GM18951 (cell line): ENCODE measurements around the gene PCDHGA2.
"Not testable (repeated sequence)": the region's sequence is repeated elsewhere in the genome, so short reads cannot be mapped to it uniquely, and the experiment has no call there.

Source experiments
- POLR2A ChIP-seq: IDR thresholded peaks from 4 replicates; pipeline ENCODE4 v1.6.1; 2011; ENCODE audit warnings: mild to moderate bottlenecking; ENCODE audit not compliant: insufficient read length, insufficient read depth; ENCODE audit errors: extremely low read depth
- in situ Hi-C: fragments of 300-500 bp; cut with MboI; formaldehyde crosslinking; loops from one replicate; pipeline ENCODE4 v1.12.0; 2022; ENCODE audit warnings: low sequenced_read_pairs, mixed read lengths, inconsistent platforms; ENCODE audit not compliant: unreplicated experiment

PCDHGA2 gene

DNA sequence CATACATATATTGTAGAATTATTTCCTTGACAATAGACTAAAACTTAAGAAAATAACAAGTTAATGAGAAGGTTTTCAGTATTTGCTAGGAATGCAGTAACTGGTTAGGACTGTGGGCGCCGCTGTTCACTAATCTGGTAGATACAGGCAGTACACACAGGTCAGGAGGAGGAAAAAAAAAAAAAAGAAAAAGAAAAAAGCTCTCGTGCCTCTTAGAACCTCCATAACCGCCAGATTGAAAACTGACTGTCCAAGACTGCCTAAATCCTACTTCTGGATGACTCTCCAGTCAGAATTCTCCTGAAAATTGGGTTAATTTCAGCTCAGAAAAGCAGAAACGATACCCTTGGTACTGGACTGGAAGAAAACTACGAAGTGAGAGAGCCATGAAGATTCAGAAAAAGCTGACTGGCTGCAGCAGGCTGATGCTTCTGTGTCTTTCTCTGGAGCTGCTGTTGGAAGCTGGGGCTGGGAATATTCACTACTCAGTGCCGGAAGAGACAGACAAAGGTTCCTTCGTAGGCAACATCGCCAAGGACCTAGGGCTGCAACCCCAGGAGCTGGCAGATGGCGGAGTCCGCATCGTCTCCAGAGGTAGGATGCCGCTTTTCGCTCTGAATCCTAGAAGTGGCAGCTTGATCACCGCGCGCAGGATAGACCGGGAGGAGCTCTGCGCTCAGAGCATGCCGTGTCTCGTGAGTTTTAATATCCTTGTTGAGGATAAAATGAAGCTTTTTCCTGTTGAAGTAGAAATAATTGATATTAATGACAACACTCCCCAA is 8.1 kb upstream of the PCDHGA2 start, which contains the start of gene PCDHGA1:
Gene PCDHGA1, plus strand, starts transcription at position 216 of the 782 bp plus-strand sequence.
- in situ Hi-C loops, result no loop called here
- no peak for TF ChIP-seq POLR2A

DNA sequence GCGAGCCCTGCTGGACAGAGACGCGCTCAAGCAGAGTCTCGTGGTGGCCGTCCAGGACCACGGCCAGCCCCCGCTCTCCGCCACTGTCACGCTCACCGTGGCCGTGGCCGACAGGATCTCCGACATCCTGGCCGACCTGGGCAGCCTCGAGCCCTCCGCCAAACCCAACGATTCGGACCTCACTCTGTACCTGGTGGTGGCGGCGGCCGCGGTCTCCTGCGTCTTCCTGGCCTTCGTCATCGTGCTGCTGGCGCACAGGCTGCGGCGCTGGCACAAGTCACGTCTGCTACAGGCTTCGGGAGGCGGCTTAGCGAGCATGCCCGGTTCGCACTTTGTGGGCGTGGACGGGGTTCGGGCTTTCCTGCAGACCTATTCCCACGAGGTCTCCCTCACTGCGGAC is 6.0 kb upstream of the PCDHGA2 start:
- in situ Hi-C loops, result not testable (repeated sequence)

DNA sequence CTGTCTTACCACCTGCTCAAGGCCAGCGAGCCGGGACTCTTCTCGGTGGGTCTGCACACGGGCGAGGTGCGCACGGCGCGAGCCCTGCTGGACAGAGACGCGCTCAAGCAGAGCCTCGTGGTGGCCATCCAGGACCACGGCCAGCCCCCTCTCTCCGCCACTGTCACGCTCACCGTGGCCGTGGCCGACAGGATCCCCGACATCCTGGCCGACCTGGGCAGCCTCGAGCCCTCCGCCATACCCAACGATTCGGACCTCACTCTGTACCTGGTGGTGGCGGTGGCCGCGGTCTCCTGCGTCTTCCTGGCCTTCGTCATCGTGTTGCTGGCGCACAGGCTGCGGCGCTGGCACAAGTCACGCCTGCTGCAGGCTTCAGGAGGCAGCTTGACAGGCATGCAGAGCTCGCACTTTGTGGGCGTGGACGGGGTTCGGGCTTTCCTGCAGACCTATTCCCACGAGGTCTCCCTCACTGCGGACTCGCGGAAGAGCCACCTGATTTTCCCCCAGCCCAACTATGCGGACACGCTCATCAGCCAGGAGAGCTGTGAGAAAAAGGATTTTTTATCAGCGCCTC is 2.3 kb downstream of the PCDHGA2 start:
- in situ Hi-C loops, result not testable (repeated sequence)

DNA sequence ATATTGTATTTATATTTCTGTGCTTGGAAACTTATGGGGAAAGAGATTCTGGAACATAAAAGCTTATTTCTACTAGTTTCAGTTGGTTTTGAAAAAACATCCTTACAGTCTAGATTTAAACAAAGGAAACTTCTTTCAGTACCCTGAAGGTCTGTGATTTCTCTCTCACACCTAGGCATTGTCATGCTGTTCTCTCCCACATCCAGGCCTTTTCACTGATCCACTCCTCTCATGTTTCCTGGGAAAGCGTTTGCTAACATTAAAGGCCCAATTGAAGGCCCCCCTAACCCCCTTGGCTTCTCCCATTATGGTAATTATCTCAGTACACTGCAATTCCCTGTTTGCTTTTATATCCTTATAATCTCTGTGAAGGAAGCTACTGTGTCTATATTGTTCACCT is 4.2 kb downstream of the PCDHGA2 start:
- in situ Hi-C loops, result no loop called here
- TF ChIP-seq POLR2A, result no peak

DNA sequence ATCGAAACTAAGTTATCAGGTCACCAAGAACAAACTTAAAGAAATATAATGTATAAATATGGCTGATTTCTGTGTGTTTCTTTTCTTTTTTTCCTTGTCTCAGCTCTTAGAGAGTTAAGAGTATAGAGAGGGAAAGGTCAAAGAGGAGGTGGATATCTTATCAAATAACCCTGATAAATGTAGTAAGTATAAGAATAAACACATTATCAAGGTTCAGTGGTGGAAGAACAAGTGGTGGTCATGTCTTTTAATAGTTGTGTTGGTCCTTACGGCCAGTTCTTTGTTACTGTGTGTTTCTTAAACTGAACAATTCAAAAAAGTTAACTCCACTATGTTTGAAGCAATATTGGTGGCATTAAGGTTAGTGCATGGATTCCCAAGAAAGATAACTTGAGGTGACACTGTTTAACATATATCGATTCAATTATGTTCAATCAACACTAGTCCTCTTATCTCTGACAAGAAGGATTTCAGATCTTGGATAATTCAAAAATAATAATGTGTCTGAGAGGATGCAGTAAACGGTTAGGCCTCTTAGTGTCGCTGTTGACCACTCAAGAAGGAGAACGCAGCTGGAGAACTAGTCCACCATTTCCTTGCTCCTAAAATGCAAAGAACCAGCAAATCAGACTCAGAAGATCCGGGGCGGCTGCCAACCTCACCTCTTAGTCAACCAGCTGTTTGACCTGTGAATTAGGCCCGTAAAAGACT is 4.8 kb downstream of the PCDHGA2 start, which contains the start of gene PCDHGA3:
Gene PCDHGA3, plus strand, starts transcription at position 588 of the 711 bp plus-strand sequence. CDS start 205 bp downstream, outside the sequence.
- no peak for TF ChIP-seq POLR2A
- in situ Hi-C loops, result no loop called here

DNA sequence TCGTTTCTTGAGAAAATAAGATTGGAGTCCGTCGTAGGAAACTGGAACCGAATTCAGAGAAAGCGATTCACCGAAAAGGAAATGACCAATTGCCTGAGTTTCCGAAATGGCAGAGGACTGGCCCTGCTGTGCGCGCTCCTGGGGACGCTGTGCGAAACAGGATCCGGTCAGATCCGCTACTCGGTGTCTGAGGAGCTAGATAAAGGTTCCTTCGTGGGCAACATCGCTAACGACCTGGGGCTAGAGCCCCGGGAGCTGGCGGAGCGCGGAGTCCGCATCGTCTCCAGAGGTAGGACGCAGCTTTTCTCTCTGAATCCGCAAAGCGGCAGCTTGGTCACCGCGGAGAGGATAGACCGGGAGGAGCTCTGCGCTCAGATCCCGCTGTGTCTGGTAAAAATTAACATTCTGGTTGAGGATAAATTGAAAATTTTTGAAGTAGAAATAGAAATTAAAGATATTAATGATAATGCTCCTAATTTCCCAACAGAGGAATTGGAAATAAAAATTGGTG is 5.4 kb downstream of the PCDHGA2 start:
- TF ChIP-seq POLR2A, result no peak
- in situ Hi-C loops, result no loop called here

DNA sequence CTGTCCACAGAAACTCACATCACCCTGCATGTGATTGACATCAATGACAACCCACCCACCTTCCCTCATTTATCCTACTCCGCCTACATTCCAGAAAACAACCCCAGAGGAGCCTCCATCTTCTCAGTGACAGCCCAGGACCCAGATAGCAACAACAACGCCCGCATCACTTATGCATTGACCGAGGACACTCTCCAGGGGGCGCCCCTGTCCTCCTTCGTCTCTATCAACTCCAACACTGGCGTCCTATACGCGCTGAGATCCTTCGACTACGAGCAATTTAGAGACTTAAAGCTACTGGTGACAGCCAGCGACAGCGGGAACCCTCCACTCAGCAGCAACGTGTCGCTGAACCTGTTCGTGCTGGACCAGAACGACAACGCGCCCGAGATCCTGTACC is 6.8 kb downstream of the PCDHGA2 start:
- no peak for TF ChIP-seq POLR2A
- in situ Hi-C loops, result no loop called here

DNA sequence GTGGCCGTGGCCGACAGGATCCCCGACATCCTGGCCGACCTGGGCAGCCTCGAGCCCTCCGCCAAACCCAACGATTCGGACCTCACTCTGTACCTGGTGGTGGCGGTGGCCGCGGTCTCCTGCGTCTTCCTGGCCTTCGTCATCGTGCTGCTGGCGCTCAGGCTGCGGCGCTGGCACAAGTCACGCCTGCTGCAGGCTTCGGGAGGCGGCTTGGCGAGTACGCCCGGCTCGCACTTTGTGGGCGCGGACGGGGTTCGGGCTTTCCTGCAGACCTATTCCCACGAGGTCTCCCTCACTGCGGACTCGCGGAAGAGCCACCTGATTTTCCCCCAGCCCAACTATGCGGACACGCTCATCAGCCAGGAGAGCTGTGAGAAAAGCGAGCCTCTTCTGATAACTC is 7.5 kb downstream of the PCDHGA2 start:
- in situ Hi-C loops, result not testable (repeated sequence)

DNA sequence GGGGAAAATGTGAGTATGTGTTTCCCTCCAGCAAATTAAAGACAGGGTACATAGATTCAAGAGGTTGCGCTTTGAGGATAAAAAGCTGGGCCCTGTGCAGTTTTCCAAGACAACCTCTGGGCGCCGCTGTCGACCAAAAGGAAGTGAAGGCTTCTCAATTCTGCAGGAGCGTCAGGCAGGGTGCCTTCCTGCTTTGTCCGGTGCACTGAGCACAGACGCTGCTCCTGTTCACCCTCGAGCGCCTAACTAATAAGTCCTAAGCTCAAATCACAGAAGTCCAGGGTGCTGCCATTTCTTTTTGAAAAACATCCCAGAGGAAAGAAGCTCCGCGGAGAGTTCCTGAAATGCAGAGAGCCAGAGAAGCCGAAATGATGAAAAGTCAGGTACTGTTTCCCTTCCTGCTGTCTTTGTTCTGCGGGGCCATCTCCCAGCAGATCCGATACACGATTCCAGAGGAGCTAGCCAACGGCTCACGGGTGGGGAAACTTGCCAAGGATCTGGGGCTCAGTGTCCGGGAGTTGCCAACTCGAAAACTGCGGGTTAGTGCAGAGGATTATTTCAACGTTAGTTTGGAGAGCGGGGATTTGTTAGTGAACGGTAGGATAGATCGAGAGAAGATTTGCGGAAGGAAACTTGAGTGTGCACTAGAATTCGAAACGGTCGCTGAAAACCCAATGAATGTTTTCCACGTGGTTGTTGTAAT is 11.5 kb downstream of the PCDHGA2 start, which contains the start of gene PCDHGB1:
Gene PCDHGB1, plus strand, starts transcription at position 183 of the 703 bp plus-strand sequence. Its CDS starts 162 bp downstream, at position 345.
- no peak for TF ChIP-seq POLR2A
- in situ Hi-C loops, result no loop called here

DNA sequence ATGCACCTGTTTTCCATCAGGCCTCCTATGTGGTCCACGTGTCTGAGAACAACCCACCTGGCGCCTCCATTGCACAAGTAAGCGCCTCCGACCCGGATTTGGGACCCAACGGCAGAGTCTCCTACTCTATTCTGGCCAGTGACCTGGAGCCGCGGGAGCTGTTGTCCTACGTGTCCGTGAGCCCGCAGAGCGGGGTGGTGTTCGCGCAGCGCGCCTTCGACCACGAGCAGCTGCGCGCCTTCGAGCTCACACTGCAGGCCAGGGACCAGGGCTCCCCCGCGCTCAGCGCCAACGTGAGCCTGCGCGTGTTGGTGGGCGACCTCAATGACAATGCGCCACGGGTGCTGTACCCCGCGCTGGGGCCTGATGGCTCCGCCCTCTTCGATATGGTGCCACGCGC is 13.0 kb downstream of the PCDHGA2 start:
- TF ChIP-seq POLR2A, result no peak
- in situ Hi-C loops, result no loop called here

DNA sequence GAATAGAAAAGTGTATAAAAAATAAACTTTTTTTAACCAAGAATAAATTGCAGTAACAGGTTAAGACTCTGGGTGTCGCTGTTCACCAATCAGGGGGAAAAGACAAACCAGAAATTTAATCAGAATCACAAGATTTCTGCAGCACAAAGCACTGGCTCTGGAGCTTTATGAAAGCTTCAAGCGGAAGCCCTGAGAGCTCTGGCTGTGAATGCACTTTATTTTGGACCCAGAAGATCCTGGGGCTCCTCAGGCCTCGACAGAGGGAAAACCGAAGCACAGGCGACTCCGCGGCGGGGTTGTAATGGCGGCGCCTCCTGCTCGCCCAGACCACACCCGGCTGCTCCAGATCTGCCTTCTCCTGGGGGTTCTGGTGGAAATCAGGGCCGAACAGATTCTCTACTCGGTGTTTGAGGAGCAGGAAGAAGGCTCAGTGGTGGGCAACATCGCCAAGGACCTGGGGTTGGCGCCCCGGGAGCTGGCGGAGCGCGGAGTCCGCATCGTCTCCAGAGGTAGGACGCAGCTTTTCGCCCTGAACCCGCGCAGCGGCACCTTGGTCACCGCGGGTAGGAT is 16.4 kb downstream of the PCDHGA2 start, which contains the start of gene PCDHGA4:
Gene PCDHGA4, plus strand, starts transcription at position 122 of the 570 bp plus-strand sequence. Its CDS starts 87 bp downstream, at position 209.
- in situ Hi-C loops, result no loop called here
- no peak for TF ChIP-seq POLR2A

DNA sequence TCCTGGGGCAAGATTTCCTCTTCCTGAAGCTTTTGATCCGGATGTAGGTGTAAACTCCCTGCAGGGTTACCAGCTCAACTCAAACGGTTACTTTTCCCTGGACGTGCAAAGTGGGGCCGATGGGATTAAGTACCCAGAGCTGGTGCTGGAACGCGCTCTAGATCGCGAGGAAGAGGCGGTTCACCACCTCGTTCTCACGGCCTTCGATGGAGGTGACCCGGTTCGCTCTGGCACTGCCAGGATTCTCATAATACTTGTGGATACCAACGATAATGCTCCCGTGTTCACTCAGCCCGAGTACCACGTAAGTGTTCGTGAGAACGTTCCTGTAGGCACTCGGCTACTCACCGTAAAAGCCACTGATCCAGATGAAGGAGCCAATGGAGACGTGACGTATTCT is 17.1 kb downstream of the PCDHGA2 start:
- in situ Hi-C loops, result no loop called here
- TF ChIP-seq POLR2A, result no peak

DNA sequence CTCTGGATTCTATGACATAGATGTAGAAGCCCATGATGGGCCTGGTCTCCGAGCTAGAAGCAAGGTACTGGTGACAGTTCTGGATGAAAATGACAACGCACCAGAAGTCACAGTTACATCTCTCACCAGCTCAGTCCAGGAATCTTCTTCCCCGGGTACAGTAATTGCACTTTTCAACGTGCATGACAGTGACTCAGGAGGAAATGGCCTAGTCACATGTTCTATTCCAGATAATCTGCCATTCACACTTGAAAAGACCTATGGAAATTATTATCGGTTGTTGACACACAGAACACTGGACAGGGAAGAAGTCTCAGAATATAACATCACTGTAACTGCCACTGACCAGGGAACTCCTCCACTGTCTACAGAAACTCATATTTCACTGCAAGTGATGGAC is 17.6 kb downstream of the PCDHGA2 start:
- in situ Hi-C loops, result no loop called here
- TF ChIP-seq POLR2A, result no peak
